Measurements from ENCODE around the gene CFAP74. TPM values are rescaled to one million over a fixed set of nuclear protein-coding genes. Genes with fewer than 3 reads are reported as not detected.

The CFAP74 gene
- total RNA-seq, 1 donor from 2014 or later, result 0.12 TPM

GRCh38 chr1:1903224-1903623, 100.4 kb downstream of the CFAP74 start:
- Mint-ChIP-seq H3K27me3 (ENCODE audit: low read depth) (no peaks in the 10 kb centered on the region), H3K36me3 (ENCODE audit: low read depth) (no peaks in the 10 kb centered on the region), H3K9me3 (no peaks in the 10 kb centered on the region), H3K4me1 (peaks cover 6% of the 10 kb centered on the region), H3K27ac (ENCODE audit: unreplicated experiment) (no peak overlapping the region), H3K4me3 (no peak overlapping the region)
- DNase-seq (ENCODE audit: low read depth, low spot score), result no peak
- TF ChIP-seq, protein P1, sequence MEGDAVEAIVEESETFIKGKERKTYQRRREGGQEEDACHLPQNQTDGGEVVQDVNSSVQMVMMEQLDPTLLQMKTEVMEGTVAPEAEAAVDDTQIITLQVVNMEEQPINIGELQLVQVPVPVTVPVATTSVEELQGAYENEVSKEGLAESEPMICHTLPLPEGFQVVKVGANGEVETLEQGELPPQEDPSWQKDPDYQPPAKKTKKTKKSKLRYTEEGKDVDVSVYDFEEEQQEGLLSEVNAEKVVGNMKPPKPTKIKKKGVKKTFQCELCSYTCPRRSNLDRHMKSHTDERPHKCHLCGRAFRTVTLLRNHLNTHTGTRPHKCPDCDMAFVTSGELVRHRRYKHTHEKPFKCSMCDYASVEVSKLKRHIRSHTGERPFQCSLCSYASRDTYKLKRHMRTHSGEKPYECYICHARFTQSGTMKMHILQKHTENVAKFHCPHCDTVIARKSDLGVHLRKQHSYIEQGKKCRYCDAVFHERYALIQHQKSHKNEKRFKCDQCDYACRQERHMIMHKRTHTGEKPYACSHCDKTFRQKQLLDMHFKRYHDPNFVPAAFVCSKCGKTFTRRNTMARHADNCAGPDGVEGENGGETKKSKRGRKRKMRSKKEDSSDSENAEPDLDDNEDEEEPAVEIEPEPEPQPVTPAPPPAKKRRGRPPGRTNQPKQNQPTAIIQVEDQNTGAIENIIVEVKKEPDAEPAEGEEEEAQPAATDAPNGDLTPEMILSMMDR (conservative IDR thresholded peaks at IDR 0.05), result no peak

DNA sequence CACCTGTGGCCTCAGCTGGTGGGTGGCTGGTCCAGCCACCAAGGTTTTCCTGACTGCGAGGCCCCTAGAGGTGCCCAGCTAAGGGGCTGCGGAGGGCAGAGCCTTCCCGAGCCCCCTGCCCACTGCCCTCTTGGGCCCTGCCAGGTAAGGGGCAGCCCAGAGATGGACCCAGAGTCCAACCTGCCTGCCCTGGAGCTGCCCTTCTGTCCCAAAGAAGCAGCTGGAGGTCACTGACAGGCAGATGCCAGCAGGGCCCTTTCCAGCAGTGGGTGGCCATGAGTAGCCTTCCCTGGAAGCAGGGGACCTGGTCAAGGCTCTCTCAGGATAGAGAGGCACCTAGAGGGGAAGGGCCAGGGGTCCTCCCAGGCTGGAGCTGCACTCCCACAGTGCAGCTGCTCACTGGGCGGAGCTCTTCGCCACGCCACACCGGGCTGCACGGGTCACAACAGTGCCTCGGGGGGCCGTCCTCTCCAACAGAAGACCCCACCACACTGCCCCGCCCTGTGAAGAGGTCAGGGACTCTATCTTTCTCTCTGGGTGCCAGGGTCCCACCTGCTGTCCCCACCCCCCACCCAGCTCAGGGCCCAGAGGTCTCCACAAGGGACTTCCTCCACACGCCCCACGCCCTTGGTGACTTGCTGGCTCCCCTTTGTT, 101.8 kb downstream of the CFAP74 start:
- TF ChIP-seq, protein P1 (conservative IDR thresholded peaks at IDR 0.05), result no peak
- peaks cover 6% of the 10 kb centered on the region for H3K4me1 Mint-ChIP-seq
- H3K27me3 Mint-ChIP-seq (ENCODE audit: low read depth), result no peaks in the 10 kb centered on the region
- no peaks in the 10 kb centered on the region for H3K9me3 Mint-ChIP-seq
- no peak overlapping the region for H3K27ac Mint-ChIP-seq (ENCODE audit: unreplicated experiment)
- no peak overlapping the region for H3K4me3 Mint-ChIP-seq
- DNase-seq (ENCODE audit: low read depth, low spot score), result no peak
- H3K36me3 Mint-ChIP-seq (ENCODE audit: low read depth), result no peaks in the 10 kb centered on the region

- H3K27ac Mint-ChIP-seq (ENCODE audit: unreplicated experiment), result no peak overlapping the region
- peaks cover 3% of the 10 kb centered on the region for H3K4me1 Mint-ChIP-seq
- peaks cover 1% of the 10 kb centered on the region for H3K27me3 Mint-ChIP-seq (ENCODE audit: low read depth)
These were observed 102.5 kb downstream of the CFAP74 start for GRCh38 chr1:1900883-1901640.

GRCh38 chr1:1899967-1900327, 103.6 kb downstream of the CFAP74 start:
- DNase-seq (ENCODE audit: low read depth, low spot score), result no peak
- peaks cover 3% of the 10 kb centered on the region for H3K4me1 Mint-ChIP-seq
- peaks cover 5% of the 10 kb centered on the region for H3K27me3 Mint-ChIP-seq (ENCODE audit: low read depth)
- H3K4me3 Mint-ChIP-seq, result no peak overlapping the region
- no peaks in the 10 kb centered on the region for H3K36me3 Mint-ChIP-seq (ENCODE audit: low read depth)
- TF ChIP-seq, protein P1 (conservative IDR thresholded peaks at IDR 0.05), result no peak
- no peak overlapping the region for H3K27ac Mint-ChIP-seq (ENCODE audit: unreplicated experiment)
- H3K9me3 Mint-ChIP-seq, result no peaks in the 10 kb centered on the region

More at GRCh38 chr1:1900883-1901640, 102.5 kb downstream of the CFAP74 start:
- H3K36me3 Mint-ChIP-seq (ENCODE audit: low read depth), result no peaks in the 10 kb centered on the region
- H3K9me3 Mint-ChIP-seq, result no peaks in the 10 kb centered on the region
- TF ChIP-seq, protein P1 (conservative IDR thresholded peaks at IDR 0.05), result no peak
- no peak for DNase-seq (ENCODE audit: low read depth, low spot score)
- no peak overlapping the region for H3K4me3 Mint-ChIP-seq

DNA sequence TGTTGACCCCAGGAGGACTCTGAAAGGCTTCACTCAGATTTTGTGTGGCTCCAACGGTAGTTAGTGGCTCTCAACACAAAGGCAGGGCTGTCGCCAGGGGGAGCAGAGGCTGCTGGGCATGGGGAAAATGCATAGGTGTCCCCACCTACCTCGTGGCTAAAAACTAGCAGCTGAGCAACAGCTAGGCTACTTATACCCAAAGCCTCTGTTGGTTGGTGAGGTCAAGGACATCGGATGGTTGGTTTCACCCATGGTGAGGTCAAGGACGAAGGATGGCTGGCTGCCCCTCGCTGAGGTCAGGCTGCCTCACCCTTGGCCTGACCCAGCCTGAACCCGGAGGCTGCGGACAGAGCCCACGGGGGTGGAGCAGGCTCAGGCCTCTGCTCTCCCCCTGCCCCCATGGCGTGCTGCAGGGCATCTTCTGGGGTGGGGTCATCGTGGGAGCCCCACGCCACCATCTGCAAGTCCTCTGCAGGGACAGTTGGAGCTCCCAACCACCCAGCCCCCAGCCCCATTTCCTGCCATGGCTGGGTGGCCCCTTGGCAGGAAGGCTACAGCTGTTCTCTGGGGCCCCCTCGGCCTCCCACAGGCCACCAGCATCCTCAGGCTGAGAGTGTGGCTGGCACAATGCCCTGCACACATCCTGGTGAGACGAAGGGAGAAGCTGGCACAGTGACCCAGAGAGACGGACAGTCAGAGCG, 104.2 kb downstream of the CFAP74 start:
- TF ChIP-seq, protein P1 (conservative IDR thresholded peaks at IDR 0.05), result no peak
- H3K36me3 Mint-ChIP-seq (ENCODE audit: low read depth), result no peaks in the 10 kb centered on the region
- H3K27ac Mint-ChIP-seq (ENCODE audit: unreplicated experiment), result no peak overlapping the region
- no peak overlapping the region for H3K4me3 Mint-ChIP-seq
- peaks cover 3% of the 10 kb centered on the region for H3K4me1 Mint-ChIP-seq
- DNase-seq (ENCODE audit: low read depth, low spot score), result no peak
- H3K27me3 Mint-ChIP-seq (ENCODE audit: low read depth), result peaks cover 7% of the 10 kb centered on the region
- H3K9me3 Mint-ChIP-seq, result no peaks in the 10 kb centered on the region
